NB4 (cell line): ENCODE data around the gene DGKI.

ENCODE experiments used
- POLR2A ChIP-seq: IDR thresholded peaks from 2 replicates; pipeline ENCODE4 v1.6.1; 2011; ENCODE audit warnings: mild to moderate bottlenecking; ENCODE audit not compliant: insufficient read length; ENCODE audit errors: extremely low read depth
- TF ChIP-seq, protein P1 (sequence below): IDR thresholded peaks from one replicate; pipeline ENCODE4 v1.5.1; 2012; ENCODE audit warnings: low read depth, low read length
- TF ChIP-seq, protein P2 (sequence below): IDR thresholded peaks from 2 replicates; pipeline ENCODE4 v1.6.1; 2011; ENCODE audit warnings: low read depth, low read length

DNA sequence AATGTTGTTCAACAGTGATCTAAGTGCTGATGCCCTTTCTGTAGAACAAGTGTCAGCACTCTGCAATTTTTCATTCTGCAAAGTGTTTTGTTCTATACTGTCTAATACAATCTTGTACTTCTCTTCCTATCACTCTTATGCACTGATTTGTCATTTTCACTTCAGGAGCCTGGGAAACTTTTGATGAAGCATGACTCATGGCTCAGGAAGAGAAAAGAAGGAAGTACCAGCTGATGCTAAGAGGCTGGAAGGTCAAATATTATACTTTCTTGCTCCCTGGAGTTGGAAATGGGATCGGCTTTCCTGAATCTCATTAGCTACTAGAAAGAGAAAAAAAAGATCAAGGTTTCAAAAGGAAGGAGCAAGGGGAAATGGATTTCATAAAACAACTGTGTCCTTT lies 45.8 kb downstream of the DGKI start:
- TF ChIP-seq, protein P1, sequence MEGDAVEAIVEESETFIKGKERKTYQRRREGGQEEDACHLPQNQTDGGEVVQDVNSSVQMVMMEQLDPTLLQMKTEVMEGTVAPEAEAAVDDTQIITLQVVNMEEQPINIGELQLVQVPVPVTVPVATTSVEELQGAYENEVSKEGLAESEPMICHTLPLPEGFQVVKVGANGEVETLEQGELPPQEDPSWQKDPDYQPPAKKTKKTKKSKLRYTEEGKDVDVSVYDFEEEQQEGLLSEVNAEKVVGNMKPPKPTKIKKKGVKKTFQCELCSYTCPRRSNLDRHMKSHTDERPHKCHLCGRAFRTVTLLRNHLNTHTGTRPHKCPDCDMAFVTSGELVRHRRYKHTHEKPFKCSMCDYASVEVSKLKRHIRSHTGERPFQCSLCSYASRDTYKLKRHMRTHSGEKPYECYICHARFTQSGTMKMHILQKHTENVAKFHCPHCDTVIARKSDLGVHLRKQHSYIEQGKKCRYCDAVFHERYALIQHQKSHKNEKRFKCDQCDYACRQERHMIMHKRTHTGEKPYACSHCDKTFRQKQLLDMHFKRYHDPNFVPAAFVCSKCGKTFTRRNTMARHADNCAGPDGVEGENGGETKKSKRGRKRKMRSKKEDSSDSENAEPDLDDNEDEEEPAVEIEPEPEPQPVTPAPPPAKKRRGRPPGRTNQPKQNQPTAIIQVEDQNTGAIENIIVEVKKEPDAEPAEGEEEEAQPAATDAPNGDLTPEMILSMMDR = no peak
- TF ChIP-seq POLR2A = no peak
- TF ChIP-seq, protein P2, sequence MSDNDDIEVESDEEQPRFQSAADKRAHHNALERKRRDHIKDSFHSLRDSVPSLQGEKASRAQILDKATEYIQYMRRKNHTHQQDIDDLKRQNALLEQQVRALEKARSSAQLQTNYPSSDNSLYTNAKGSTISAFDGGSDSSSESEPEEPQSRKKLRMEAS = no peak
